HL-60 (cell line): ENCODE measurements around the gene RPS23.

Experiments used
- CTCF ChIP-seq: IDR thresholded peaks from one replicate; pipeline ENCODE4 v1.5.1; 2011; ENCODE audit warnings: low read length, control low read depth, inconsistent platforms; ENCODE audit not compliant: insufficient read depth
- POLR2AphosphoS5 ChIP-seq: IDR thresholded peaks from 2 replicates; pipeline ENCODE4 v1.6.1; 2012; ENCODE audit warnings: low read depth

- TF ChIP-seq POLR2AphosphoS5 (no peak), CTCF (no peak)
These were observed 23.0 kb upstream of the RPS23 start for GRCh38 chr5:82301190-82301589.
